ENCODE data around the gene ADPRM. TPM values are rescaled to one million over a fixed set of nuclear protein-coding genes. Genes with fewer than 3 reads are reported as not detected.

Gene ADPRM
- total RNA-seq, 6 donors from 2014 or later = 1.7 to 18.9 (median 8.2) TPM

DNA sequence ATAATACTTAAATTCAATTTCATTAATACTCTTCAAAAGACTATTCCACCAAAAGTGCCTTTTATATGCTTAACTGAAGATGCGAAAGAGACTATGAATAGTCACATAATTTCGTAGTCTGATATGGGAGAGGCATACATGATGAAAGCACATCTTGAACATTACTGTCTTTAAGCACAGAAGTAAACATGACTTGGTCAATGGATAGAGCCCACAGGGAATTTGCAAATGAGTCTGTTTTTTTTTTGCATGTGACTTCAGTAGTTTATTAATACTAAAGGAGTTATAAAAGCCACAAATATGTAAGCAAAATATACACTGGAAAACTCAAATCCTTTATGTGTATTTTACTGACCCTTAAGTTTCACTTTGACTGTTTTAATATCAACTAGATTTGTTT is 15.9 kb downstream of the ADPRM start:
- DNase-seq (no peak), ATAC-seq (ENCODE audit: low FRiP score in 2 of 2) (no peak)
- Histone ChIP-seq H3K4me1 (no peaks in the 10 kb centered on the region), H3K36me3 (peaks cover 19 to 57% (median 31%) of the 10 kb centered on the region in 4 donors), H3K27ac (no peak overlapping the region), H3K4me3 (no peak overlapping the region), H3K9me3 (no peaks in the 10 kb centered on the region), H3K27me3 (no peaks in the 10 kb centered on the region)
- TF ChIP-seq, protein P1, sequence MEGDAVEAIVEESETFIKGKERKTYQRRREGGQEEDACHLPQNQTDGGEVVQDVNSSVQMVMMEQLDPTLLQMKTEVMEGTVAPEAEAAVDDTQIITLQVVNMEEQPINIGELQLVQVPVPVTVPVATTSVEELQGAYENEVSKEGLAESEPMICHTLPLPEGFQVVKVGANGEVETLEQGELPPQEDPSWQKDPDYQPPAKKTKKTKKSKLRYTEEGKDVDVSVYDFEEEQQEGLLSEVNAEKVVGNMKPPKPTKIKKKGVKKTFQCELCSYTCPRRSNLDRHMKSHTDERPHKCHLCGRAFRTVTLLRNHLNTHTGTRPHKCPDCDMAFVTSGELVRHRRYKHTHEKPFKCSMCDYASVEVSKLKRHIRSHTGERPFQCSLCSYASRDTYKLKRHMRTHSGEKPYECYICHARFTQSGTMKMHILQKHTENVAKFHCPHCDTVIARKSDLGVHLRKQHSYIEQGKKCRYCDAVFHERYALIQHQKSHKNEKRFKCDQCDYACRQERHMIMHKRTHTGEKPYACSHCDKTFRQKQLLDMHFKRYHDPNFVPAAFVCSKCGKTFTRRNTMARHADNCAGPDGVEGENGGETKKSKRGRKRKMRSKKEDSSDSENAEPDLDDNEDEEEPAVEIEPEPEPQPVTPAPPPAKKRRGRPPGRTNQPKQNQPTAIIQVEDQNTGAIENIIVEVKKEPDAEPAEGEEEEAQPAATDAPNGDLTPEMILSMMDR (IDR thresholded peaks at IDR 0.05) = no peak
- WGBS, 2 donors = 90 to 92% methylated on average over 2 of the region's 2 CpGs

GRCh38 chr17:10716218-10716617 is 18.8 kb downstream of the ADPRM start:
- no peak overlapping the region for H3K4me3 ChIP-seq
- DNase-seq (no peak), ATAC-seq (ENCODE audit: low FRiP score in 2 of 2) (no peak)
- TF ChIP-seq POLR2AphosphoS5 (IDR thresholded peaks at IDR 0.05) (no peak), POLR2A (IDR thresholded peaks at IDR 0.05) (no peak), EP300 (IDR thresholded peaks at IDR 0.05) (no peak)
- TF ChIP-seq, protein P1 (IDR thresholded peaks at IDR 0.05) = no peak
- WGBS, 2 donors = 94 to 96% methylated on average over 10 of the region's 10 CpGs
- H3K4me1 ChIP-seq = no peaks in the 10 kb centered on the region
- H3K9me3 ChIP-seq = no peaks in the 10 kb centered on the region
- H3K36me3 ChIP-seq = peaks cover 12 to 31% (median 16%) of the 10 kb centered on the region in 4 donors
- H3K27me3 ChIP-seq = no peaks in the 10 kb centered on the region
- H3K27ac ChIP-seq = no peak overlapping the region

- DNase-seq (no peak), ATAC-seq (ENCODE audit: low FRiP score in 2 of 2) (no peak)
- no peak overlapping the region for H3K27ac ChIP-seq
- 31 to 84% methylated on average over 1 of the region's 1 CpG for WGBS, 2 donors
- H3K4me1 ChIP-seq = no peaks in the 10 kb centered on the region
- TF ChIP-seq POLR2AphosphoS5 (IDR thresholded peaks at IDR 0.05) (no peak), POLR2A (IDR thresholded peaks at IDR 0.05) (no peak), EP300 (IDR thresholded peaks at IDR 0.05) (no peak)
- TF ChIP-seq, protein P1 (IDR thresholded peaks at IDR 0.05) = no peak
- no peaks in the 10 kb centered on the region for H3K27me3 ChIP-seq
- H3K9me3 ChIP-seq = no peaks in the 10 kb centered on the region
- H3K4me3 ChIP-seq = no peak overlapping the region
- H3K36me3 ChIP-seq = peaks cover 0 to 23% (median 0%) of the 10 kb centered on the region in 4 donors
Observed at GRCh38 chr17:10718547-10718946, 21.2 kb downstream of the ADPRM start.

- 86 to 93% methylated on average over 11 of the region's 11 CpGs for WGBS, 2 donors
Observed at GRCh38 chr17:10724546-10725195, 27.3 kb downstream of the ADPRM start.

More at GRCh38 chr17:10724546-10725195, 27.3 kb downstream of the ADPRM start:
- no peak for DNase-seq
- H3K9me3 ChIP-seq = no peaks in the 10 kb centered on the region
- ATAC-seq (ENCODE audit: low FRiP score in 2 of 2) = no peak
- TF ChIP-seq EP300 (IDR thresholded peaks at IDR 0.05) (no peak), POLR2AphosphoS5 (IDR thresholded peaks at IDR 0.05) (no peak), POLR2A (IDR thresholded peaks at IDR 0.05) (no peak)
- TF ChIP-seq, protein P1 (IDR thresholded peaks at IDR 0.05) = no peak
- H3K4me1 ChIP-seq = peaks cover 0 to 8% (median 3%) of the 10 kb centered on the region in 4 donors
- H3K27ac ChIP-seq = no peak overlapping the region
- peaks cover 0 to 12% (median 0%) of the 10 kb centered on the region in 4 donors for H3K36me3 ChIP-seq
- no peak overlapping the region for H3K4me3 ChIP-seq
- no peaks in the 10 kb centered on the region for H3K27me3 ChIP-seq
